ENCODE measurements around the gene SLC16A7. TPM values are rescaled to one million over a fixed set of nuclear protein-coding genes. Genes with fewer than 3 reads are reported as not detected.
A peak's percentile ranks its signal among the peaks of the same experiment; 100 is the strongest.

The SLC16A7 gene
- polyA plus RNA-seq, 1 donor, result 4.2 TPM

DNA sequence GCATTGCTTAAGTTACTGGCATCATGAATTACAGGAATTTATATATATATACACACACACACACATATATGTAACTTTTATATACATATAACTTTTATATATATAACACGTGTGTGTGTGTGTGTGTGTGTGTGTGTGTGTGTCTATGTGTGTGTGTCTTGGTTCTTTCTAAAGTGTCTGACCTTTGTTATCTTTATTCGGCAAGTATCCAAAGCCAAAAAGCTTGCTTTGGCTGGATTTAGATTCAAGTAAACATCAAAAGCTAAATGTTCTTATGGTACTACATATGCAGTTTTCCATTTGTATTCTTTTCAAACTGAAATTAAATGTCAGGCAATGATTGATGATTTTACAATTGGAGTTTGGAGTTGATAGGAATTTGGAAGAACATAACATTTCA is 69.9 kb downstream of the SLC16A7 start:
- DNase-seq, result no peak
- H3K27ac ChIP-seq (ENCODE audit: low read length), result no peak overlapping the region
- H3K4me3 ChIP-seq (ENCODE audit: low read length), result no peak overlapping the region
- H3K4me1 ChIP-seq (ENCODE audit: control insufficient read depth, insufficient read depth, low read length), result no peaks in the 10 kb centered on the region
- no peaks in the 10 kb centered on the region for H3K9me3 ChIP-seq (ENCODE audit: control insufficient read depth, low read depth, low read length)
- no peaks in the 10 kb centered on the region for H3K36me3 ChIP-seq (ENCODE audit: control insufficient read depth, insufficient read depth, low read length)
- no CpG with 5 or more reads among the region's 2 CpGs for WGBS (ENCODE audit: insufficient coverage, low lambda C conversion rate)
- H3K27me3 ChIP-seq (ENCODE audit: control insufficient read depth, insufficient read depth, low read length), result no peaks in the 10 kb centered on the region

DNA sequence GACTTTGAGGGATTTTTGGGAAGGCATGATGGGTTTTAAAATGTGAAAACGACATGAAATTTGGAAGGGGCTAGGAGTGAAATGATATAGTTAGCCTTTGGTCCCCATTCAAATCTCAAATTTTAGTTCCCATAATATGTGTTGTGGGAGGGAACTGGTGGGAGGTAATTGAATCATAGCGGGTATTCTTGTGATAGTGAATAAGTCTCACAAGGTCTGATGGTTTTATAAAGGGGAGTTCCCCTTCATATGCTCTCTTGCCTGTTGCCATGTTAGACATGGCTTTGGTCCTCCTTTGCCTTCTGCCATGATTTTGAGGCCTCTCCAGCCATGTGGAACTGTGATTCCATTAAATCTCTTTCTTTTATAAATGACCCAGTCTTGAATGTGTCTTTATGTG is 72.8 kb downstream of the SLC16A7 start:
- no peaks in the 10 kb centered on the region for H3K36me3 ChIP-seq (ENCODE audit: control insufficient read depth, insufficient read depth, low read length)
- no peak overlapping the region for H3K27ac ChIP-seq (ENCODE audit: low read length)
- H3K4me1 ChIP-seq (ENCODE audit: control insufficient read depth, insufficient read depth, low read length), result no peaks in the 10 kb centered on the region
- DNase-seq, result no peak
- WGBS (ENCODE audit: insufficient coverage, low lambda C conversion rate), result no CpG with 5 or more reads among the region's 2 CpGs
- no peaks in the 10 kb centered on the region for H3K27me3 ChIP-seq (ENCODE audit: control insufficient read depth, insufficient read depth, low read length)
- H3K4me3 ChIP-seq (ENCODE audit: low read length), result no peak overlapping the region
- H3K9me3 ChIP-seq (ENCODE audit: control insufficient read depth, low read depth, low read length), result no peaks in the 10 kb centered on the region

DNA sequence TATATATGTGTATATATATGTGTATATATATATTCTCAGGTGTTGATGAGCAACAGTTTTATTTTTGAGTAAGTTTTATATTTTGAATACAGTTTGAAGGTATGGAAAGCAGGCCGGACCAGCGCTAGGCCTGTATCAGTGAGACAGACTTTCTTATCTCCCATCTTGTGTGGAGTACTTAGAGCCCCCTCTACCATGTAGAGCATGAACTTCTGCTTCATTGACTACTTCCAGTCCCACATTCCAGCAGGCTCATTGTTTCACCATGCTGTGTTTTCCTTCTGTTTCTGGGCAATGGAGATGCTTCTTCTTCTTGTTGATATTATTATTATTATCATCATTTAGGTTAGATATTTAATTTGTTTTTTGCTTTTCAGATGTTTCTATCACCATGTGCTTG is 76.4 kb downstream of the SLC16A7 start:
- Histone ChIP-seq H3K27ac (ENCODE audit: low read length) (no peak overlapping the region), H3K4me1 (ENCODE audit: control insufficient read depth, insufficient read depth, low read length) (no peaks in the 10 kb centered on the region), H3K27me3 (ENCODE audit: control insufficient read depth, insufficient read depth, low read length) (no peaks in the 10 kb centered on the region), H3K36me3 (ENCODE audit: control insufficient read depth, insufficient read depth, low read length) (no peaks in the 10 kb centered on the region), H3K9me3 (ENCODE audit: control insufficient read depth, low read depth, low read length) (no peaks in the 10 kb centered on the region), H3K4me3 (ENCODE audit: low read length) (no peak overlapping the region)
- WGBS (ENCODE audit: insufficient coverage, low lambda C conversion rate), result no CpG with 5 or more reads among the region's 2 CpGs
- no peak for DNase-seq

DNA sequence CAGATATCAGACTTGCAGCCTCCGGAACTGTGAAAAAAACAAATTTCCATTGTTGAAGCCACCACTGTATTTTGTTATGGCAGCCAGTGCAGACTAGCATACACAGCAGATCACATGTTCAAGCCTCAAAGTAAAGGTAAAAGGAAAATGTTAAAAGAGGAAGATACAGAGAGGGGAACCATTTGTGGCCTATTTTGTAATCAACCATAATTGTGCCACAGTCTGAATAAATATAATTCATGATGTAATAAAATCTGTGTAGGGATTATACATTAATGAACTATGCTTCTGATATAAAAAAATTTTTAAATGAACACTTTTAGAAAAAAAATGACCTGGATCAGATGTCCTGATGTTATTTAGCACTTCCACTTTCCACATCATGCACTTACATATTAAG is 79.6 kb downstream of the SLC16A7 start:
- Histone ChIP-seq H3K27ac (ENCODE audit: low read length) (no peak overlapping the region), H3K27me3 (ENCODE audit: control insufficient read depth, insufficient read depth, low read length) (no peaks in the 10 kb centered on the region)

DNA sequence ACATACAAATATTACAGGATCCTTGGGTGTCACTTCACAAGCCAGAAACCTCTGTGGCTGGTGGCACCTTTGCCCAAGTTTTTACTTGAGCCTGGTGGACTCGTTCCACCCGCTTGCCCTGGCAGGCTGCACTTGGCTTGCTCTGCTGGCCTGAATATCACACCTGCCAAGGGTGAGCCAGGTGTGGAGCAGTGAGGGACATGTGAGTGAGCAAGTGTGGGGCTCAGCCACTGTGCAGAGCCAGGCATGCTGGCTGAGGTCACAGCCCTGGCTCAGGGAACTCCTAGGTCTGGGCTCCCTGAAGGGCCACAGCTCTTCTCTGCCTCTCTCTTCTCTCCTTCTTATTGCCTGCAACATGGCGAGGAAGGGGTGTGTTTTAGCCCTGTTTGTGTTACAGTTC is 82.0 kb downstream of the SLC16A7 start:
- no peak overlapping the region for H3K27ac ChIP-seq (ENCODE audit: low read length)
- DNase-seq, result no peak
- no peaks in the 10 kb centered on the region for H3K4me1 ChIP-seq (ENCODE audit: control insufficient read depth, insufficient read depth, low read length)
- H3K36me3 ChIP-seq (ENCODE audit: control insufficient read depth, insufficient read depth, low read length), result no peaks in the 10 kb centered on the region
- no peaks in the 10 kb centered on the region for H3K27me3 ChIP-seq (ENCODE audit: control insufficient read depth, insufficient read depth, low read length)
- no peak overlapping the region for H3K4me3 ChIP-seq (ENCODE audit: low read length)
- H3K9me3 ChIP-seq (ENCODE audit: control insufficient read depth, low read depth, low read length), result peaks cover 8% of the 10 kb centered on the region
- WGBS (ENCODE audit: insufficient coverage, low lambda C conversion rate), result no CpG with 5 or more reads among the region's 3 CpGs

More for the DNA sequence above, 79.6 kb downstream of the SLC16A7 start:
- H3K4me1 ChIP-seq (ENCODE audit: control insufficient read depth, insufficient read depth, low read length), result no peaks in the 10 kb centered on the region
- DNase-seq, result no peak
- H3K9me3 ChIP-seq (ENCODE audit: control insufficient read depth, low read depth, low read length), result peaks cover 8% of the 10 kb centered on the region
- WGBS (ENCODE audit: insufficient coverage, low lambda C conversion rate), result no CpG with 5 or more reads among the region's 1 CpG
- no peak overlapping the region for H3K4me3 ChIP-seq (ENCODE audit: low read length)
- H3K36me3 ChIP-seq (ENCODE audit: control insufficient read depth, insufficient read depth, low read length), result no peaks in the 10 kb centered on the region

DNA sequence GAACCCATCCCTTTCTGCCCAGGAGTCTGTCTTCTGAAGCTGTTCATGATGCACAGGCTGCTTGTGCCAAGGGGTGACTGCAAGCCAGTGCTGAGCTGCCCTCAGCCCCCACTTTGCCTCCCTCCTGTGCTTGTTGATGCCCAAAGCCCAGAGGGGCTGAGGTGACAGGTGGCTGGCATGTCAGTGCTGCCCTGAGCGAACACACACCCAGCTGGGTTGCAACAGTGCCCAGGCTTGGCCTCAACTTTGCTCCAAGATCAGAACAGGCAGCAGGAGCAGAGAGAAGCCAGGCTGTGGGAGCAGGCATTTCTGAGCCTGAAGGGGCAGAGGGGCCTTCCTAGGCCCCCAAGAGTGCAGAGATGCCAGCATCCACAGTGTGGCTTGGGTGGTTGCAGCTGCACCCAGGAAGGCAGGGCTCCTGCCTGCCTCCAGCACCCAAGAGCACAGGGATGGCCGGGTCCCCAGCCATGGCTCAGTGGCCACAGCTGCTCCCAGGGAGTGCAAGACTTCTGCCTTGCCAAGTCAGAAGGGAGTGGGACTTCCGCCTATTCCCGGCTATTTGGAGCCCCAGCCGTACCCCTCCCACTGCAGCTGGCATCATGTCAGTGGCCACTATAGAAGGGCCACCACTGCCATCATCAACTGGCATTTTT is 83.1 kb downstream of the SLC16A7 start:
- Histone ChIP-seq H3K27me3 (ENCODE audit: control insufficient read depth, insufficient read depth, low read length) (no peaks in the 10 kb centered on the region), H3K9me3 (ENCODE audit: control insufficient read depth, low read depth, low read length) (peaks cover 8% of the 10 kb centered on the region), H3K36me3 (ENCODE audit: control insufficient read depth, insufficient read depth, low read length) (no peaks in the 10 kb centered on the region), H3K4me3 (ENCODE audit: low read length) (no peak overlapping the region), H3K27ac (ENCODE audit: low read length) (no peak overlapping the region), H3K4me1 (ENCODE audit: control insufficient read depth, insufficient read depth, low read length) (no peaks in the 10 kb centered on the region)
- WGBS (ENCODE audit: insufficient coverage, low lambda C conversion rate), result no CpG with 5 or more reads among the region's 5 CpGs
- peak in 1 of 2 donors; percentile 3 for DNase-seq

DNA sequence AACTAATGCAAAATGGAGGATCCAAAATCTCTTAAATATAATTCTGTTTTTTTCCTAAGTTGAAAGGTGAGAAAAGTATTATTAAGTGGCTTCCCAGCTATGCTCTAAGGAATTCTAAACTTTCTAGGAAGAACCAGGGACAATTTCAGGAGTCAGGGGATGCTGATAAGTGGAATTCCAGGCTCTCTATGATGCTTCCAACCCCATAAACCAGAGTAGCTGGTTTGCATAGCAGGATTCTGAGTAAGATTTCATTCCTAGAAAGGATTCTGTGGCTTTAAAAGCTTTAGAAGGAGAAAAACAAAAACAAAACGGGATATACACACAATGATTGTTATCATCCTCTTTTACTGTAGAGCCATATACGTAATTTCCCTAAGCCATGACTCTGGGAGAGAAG is 93.9 kb downstream of the SLC16A7 start:
- Histone ChIP-seq H3K9me3 (ENCODE audit: control insufficient read depth, low read depth, low read length) (no peaks in the 10 kb centered on the region), H3K27ac (ENCODE audit: low read length) (no peak overlapping the region), H3K4me1 (ENCODE audit: control insufficient read depth, insufficient read depth, low read length) (no peaks in the 10 kb centered on the region), H3K27me3 (ENCODE audit: control insufficient read depth, insufficient read depth, low read length) (no peaks in the 10 kb centered on the region), H3K4me3 (ENCODE audit: low read length) (no peak overlapping the region), H3K36me3 (ENCODE audit: control insufficient read depth, insufficient read depth, low read length) (no peaks in the 10 kb centered on the region)
- 63% methylated on average over 1 of the region's 2 CpGs for WGBS (ENCODE audit: insufficient coverage, low lambda C conversion rate)
- no peak for DNase-seq

DNA sequence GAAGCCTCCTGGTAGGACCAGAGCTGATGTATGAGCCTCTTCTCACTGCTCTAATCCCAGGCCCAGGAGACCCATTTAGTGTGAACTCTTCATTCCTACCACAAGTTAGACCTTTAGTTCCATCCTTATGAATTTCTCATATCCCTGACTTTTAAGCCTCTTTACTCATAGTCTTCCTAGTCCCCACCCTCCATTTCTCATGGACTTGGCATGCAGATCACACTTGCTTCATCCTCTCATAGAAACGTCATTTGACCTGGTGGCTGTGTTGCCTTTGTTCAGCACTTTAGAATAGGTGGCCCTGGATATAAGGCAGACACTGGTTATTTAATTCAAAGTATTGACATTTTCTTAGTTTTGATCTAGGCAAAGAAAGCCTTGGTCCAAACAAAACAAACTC is 99.5 kb downstream of the SLC16A7 start:
- Histone ChIP-seq H3K4me1 (ENCODE audit: control insufficient read depth, insufficient read depth, low read length) (no peaks in the 10 kb centered on the region), H3K9me3 (ENCODE audit: control insufficient read depth, low read depth, low read length) (no peaks in the 10 kb centered on the region), H3K27me3 (ENCODE audit: control insufficient read depth, insufficient read depth, low read length) (no peaks in the 10 kb centered on the region), H3K36me3 (ENCODE audit: control insufficient read depth, insufficient read depth, low read length) (no peaks in the 10 kb centered on the region), H3K4me3 (ENCODE audit: low read length) (no peak overlapping the region), H3K27ac (ENCODE audit: low read length) (no peak overlapping the region)
- DNase-seq, result no peak
- 100% methylated on average over 1 of the region's 1 CpG for WGBS (ENCODE audit: insufficient coverage, low lambda C conversion rate)

DNA sequence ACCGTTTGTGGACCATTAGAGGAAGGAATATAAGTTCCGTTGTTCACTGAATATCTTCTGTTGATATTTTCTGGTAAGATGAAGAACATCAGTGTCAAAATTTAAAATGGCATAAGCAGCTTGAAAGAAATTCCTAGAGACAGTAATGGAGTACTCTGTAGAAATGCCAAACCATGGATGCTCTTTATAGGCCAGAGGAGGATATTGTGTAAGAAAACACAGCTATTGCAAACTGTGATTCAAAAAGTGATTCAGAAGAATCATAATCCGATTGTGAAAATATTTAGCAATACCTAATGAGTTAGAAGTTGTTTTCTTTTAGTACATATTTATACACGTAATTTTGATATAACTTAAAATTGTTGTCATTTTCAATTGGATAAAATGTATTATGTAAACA is 102.8 kb downstream of the SLC16A7 start:
- Histone ChIP-seq H3K27me3 (ENCODE audit: control insufficient read depth, insufficient read depth, low read length) (no peaks in the 10 kb centered on the region), H3K27ac (ENCODE audit: low read length) (no peak overlapping the region), H3K36me3 (ENCODE audit: control insufficient read depth, insufficient read depth, low read length) (no peaks in the 10 kb centered on the region), H3K9me3 (ENCODE audit: control insufficient read depth, low read depth, low read length) (no peaks in the 10 kb centered on the region), H3K4me3 (ENCODE audit: low read length) (no peak overlapping the region), H3K4me1 (ENCODE audit: control insufficient read depth, insufficient read depth, low read length) (no peaks in the 10 kb centered on the region)
- DNase-seq, result no peak
- 89% methylated on average over 4 of the region's 4 CpGs for WGBS (ENCODE audit: insufficient coverage, low lambda C conversion rate)

DNA sequence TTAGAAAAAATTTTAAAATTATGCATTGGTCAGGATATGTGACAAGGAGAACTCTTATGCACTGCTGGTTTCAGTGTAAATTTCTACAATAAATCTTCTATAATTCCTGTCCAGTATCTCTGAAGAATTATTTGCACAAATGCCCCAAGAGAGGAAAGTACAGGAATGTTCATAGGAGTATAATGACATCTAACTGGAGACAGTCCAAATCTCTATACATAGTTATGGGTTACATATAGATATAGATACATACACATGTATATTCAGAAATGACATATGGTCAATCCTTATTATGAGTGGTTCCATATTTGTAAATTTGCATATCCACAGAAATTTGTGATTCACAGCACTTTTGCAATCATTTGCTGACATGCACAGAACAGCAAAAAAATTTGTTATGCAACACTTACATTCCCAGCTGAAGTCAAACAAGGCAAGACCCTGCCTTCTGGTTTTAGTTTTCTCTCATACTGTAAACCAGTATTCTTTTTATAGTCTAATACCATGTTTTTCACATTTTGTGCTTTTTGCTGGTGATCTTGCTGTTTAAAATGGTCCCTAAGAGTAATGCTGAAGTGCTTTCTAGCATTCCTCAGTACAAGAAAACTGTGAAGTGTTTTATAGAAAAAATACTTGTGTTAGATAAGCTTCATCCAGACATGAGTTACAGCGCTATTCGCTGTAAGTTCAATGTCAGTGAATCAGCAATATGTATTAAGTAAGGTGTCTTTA is 103.8 kb downstream of the SLC16A7 start:
- no peaks in the 10 kb centered on the region for H3K27me3 ChIP-seq (ENCODE audit: control insufficient read depth, insufficient read depth, low read length)
- WGBS (ENCODE audit: insufficient coverage, low lambda C conversion rate), result no CpG with 5 or more reads among the region's 2 CpGs
- no peaks in the 10 kb centered on the region for H3K4me1 ChIP-seq (ENCODE audit: control insufficient read depth, insufficient read depth, low read length)
- H3K9me3 ChIP-seq (ENCODE audit: control insufficient read depth, low read depth, low read length), result no peaks in the 10 kb centered on the region
- H3K4me3 ChIP-seq (ENCODE audit: low read length), result no peak overlapping the region
- H3K27ac ChIP-seq (ENCODE audit: low read length), result no peak overlapping the region
- no peak for DNase-seq
- H3K36me3 ChIP-seq (ENCODE audit: control insufficient read depth, insufficient read depth, low read length), result no peaks in the 10 kb centered on the region

DNA sequence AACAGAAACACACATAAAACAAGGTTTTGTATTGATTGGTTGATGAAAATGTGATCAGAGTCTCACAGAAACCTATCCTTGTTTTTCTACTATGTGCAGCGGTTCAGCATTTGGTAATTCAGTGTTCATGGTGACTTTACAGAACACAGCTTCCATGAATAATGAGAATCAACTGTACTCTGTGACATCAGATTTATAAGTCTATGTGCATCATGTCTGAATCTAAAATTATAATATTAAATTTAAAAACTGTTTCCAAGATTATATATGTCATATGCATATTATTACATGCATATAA is 104.3 kb downstream of the SLC16A7 start:
- DNase-seq, result no peak
- H3K27ac ChIP-seq (ENCODE audit: low read length), result no peak overlapping the region
- H3K27me3 ChIP-seq (ENCODE audit: control insufficient read depth, insufficient read depth, low read length), result no peaks in the 10 kb centered on the region
- H3K4me1 ChIP-seq (ENCODE audit: control insufficient read depth, insufficient read depth, low read length), result no peaks in the 10 kb centered on the region
- WGBS (ENCODE audit: insufficient coverage, low lambda C conversion rate), result no CpG with 5 or more reads among the region's 1 CpG
- H3K36me3 ChIP-seq (ENCODE audit: control insufficient read depth, insufficient read depth, low read length), result no peaks in the 10 kb centered on the region
- H3K4me3 ChIP-seq (ENCODE audit: low read length), result no peak overlapping the region
- no peaks in the 10 kb centered on the region for H3K9me3 ChIP-seq (ENCODE audit: control insufficient read depth, low read depth, low read length)
